ENCODE results near the gene PDE1C.

DNA sequence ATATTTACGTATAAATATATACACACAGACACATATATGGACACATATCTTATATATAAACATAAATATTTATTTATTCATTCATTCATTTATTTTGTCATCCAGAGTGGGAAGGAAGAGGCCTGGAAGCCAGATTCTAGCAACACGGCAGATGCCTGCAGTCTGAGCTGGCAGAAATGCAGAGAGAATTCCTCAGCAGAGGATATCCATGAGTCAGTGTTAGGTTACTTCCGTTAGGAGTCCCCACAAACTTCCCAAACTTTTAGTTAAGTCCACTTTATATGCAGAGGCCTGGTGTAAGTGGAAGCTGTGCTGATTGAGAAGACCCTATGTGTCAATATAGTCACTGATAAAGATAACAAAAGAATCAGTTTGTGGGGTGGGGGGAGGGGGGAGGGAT, 293.6 kb downstream of the PDE1C start:
- TF ChIP-seq EZH2 (IDR thresholded peaks at IDR 0.05; ENCODE audit: insufficient read depth, poor library complexity, severe bottlenecking), result no peak
- no peak for TF ChIP-seq EZH2phosphoT487 (IDR thresholded peaks at IDR 0.05; ENCODE audit: insufficient read depth, low read depth)

Measured in GM23248 (cell line).